ENCODE measurements around the gene GLB1L2.

GLB1L2 gene

GRCh38 chr11:134386945-134387344, 55.2 kb downstream of the GLB1L2 start:
- DNase-seq (ENCODE audit: low read depth in 2 of 2), result no peak

GRCh38 chr11:134387501-134387900, 55.7 kb downstream of the GLB1L2 start:
- no peak for DNase-seq (ENCODE audit: low read depth in 2 of 2)

GRCh38 chr11:134388590-134388989, 56.8 kb downstream of the GLB1L2 start:
- DNase-seq (ENCODE audit: low read depth in 2 of 2), result no peak

- DNase-seq (ENCODE audit: low read depth in 2 of 2), result no peak
These were observed 57.8 kb downstream of the GLB1L2 start for GRCh38 chr11:134389464-134390180.

GRCh38 chr11:134390706-134391569, 59.1 kb downstream of the GLB1L2 start:
- DNase-seq (ENCODE audit: low read depth in 2 of 2), result no peak

- DNase-seq (ENCODE audit: low read depth in 2 of 2), result no peak
These were observed 59.9 kb downstream of the GLB1L2 start for GRCh38 chr11:134391656-134392055.

- no peak for DNase-seq (ENCODE audit: low read depth in 2 of 2)
These were observed 61.3 kb downstream of the GLB1L2 start for GRCh38 chr11:134392953-134393615.

- no peak for DNase-seq (ENCODE audit: low read depth in 2 of 2)
These were observed 61.9 kb downstream of the GLB1L2 start for GRCh38 chr11:134393638-134394037.

GRCh38 chr11:134394311-134394710, 62.5 kb downstream of the GLB1L2 start:
- no peak for DNase-seq (ENCODE audit: low read depth in 2 of 2)

GRCh38 chr11:134395002-134395401, 63.2 kb downstream of the GLB1L2 start:
- DNase-seq (ENCODE audit: low read depth in 2 of 2), result no peak

GRCh38 chr11:134397304-134398078, 65.7 kb downstream of the GLB1L2 start:
- no peak for DNase-seq (ENCODE audit: low read depth in 2 of 2)

- DNase-seq (ENCODE audit: low read depth in 2 of 2), result no peak
These were observed 66.3 kb downstream of the GLB1L2 start for GRCh38 chr11:134398079-134398444.

GRCh38 chr11:134398644-134399292, 67.0 kb downstream of the GLB1L2 start:
- DNase-seq (ENCODE audit: low read depth in 2 of 2), result no peak

GRCh38 chr11:134399293-134399654, 67.5 kb downstream of the GLB1L2 start:
- no peak for DNase-seq (ENCODE audit: low read depth in 2 of 2)

- no peak for DNase-seq (ENCODE audit: low read depth in 2 of 2)
These were observed 68.2 kb downstream of the GLB1L2 start for GRCh38 chr11:134399996-134400395.

GRCh38 chr11:134401825-134402809, 70.3 kb downstream of the GLB1L2 start:
- DNase-seq (ENCODE audit: low read depth in 2 of 2), result no peak

- DNase-seq (ENCODE audit: low read depth in 2 of 2), result no peak
These were observed 71.1 kb downstream of the GLB1L2 start for GRCh38 chr11:134402910-134403309.

- no peak for DNase-seq (ENCODE audit: low read depth in 2 of 2)
These were observed 73.0 kb downstream of the GLB1L2 start for GRCh38 chr11:134404575-134405341.

- DNase-seq (ENCODE audit: low read depth in 2 of 2), result no peak
These were observed 73.6 kb downstream of the GLB1L2 start for GRCh38 chr11:134405436-134405835.
